GM23248 (cell line): ENCODE data around the gene CMTM1.

Experiments used
- EZH2 ChIP-seq: fragments of 200-600 bp; sonication (generic); IDR thresholded peaks from 2 replicates; pipeline ENCODE4 v1.6.1; 2018; ENCODE audit warnings: antibody characterized with exemption, mild to moderate bottlenecking; ENCODE audit not compliant: insufficient read depth, poor library complexity, severe bottlenecking
- EZH2phosphoT487 ChIP-seq: fragments of 200-600 bp; sonication (generic); IDR thresholded peaks from 2 replicates; pipeline ENCODE4 v1.6.1; 2018; ENCODE audit warnings: antibody characterized with exemption, moderate library complexity, mild to moderate bottlenecking, low read depth; ENCODE audit not compliant: insufficient read depth

GRCh38 chr16:66599726-66600125 is 33.5 kb downstream of the CMTM1 start:
- TF ChIP-seq EZH2 (no peak), EZH2phosphoT487 (no peak)
